Activated CD4-positive, alpha-beta T cell treated with anti-CD3 and anti-CD28 coated beads for 48 hours (primary cell): ENCODE results near the gene CARM1.
A peak's percentile ranks its signal among the peaks of the same experiment; 100 is the strongest.
"Not testable (repeated sequence)": the region's sequence is repeated elsewhere in the genome, so short reads cannot be mapped to it uniquely, and the experiment has no call there.

Experiments
- DNase-seq: peaks from one replicate; pipeline ENCODE4 v3.0.0-alpha.2; 2020

Gene CARM1

GRCh38 chr19:10848230-10848856 lies 23.0 kb upstream of the CARM1 start, which contains the start of gene C19orf38:
TSS of gene C19orf38 (plus strand) at chr19:10848415. CDS start at chr19:10848509, 94 bp downstream.
- DNase-seq: peak; percentile 27

GRCh38 chr19:10850631-10851030 lies 20.7 kb upstream of the CARM1 start:
- no peak for DNase-seq

GRCh38 chr19:10852098-10852800 lies 19.1 kb upstream of the CARM1 start:
- no peak for DNase-seq

- DNase-seq: no peak
These were observed 18.4 kb upstream of the CARM1 start for GRCh38 chr19:10852941-10853340.

- no peak for DNase-seq
These were observed 16.8 kb upstream of the CARM1 start for GRCh38 chr19:10854350-10855089.

GRCh38 chr19:10855879-10856522 lies 15.4 kb upstream of the CARM1 start:
- peak; percentile 55 for DNase-seq

- not testable (repeated sequence) for DNase-seq
These were observed 14.5 kb upstream of the CARM1 start for GRCh38 chr19:10856899-10857298.

GRCh38 chr19:10858204-10858828 lies 13.0 kb upstream of the CARM1 start:
- DNase-seq: peak; percentile 45

- peak; percentile 61 for DNase-seq
These were observed 10.2 kb upstream of the CARM1 start for GRCh38 chr19:10861103-10861651.

GRCh38 chr19:10862561-10863106 lies 8.7 kb upstream of the CARM1 start:
- no peak for DNase-seq

GRCh38 chr19:10863107-10863717 lies 8.1 kb upstream of the CARM1 start:
- no peak for DNase-seq

- DNase-seq: peak; percentile 90
These were observed 6.8 kb upstream of the CARM1 start for GRCh38 chr19:10864538-10864899.

GRCh38 chr19:10866495-10866894 lies 4.9 kb upstream of the CARM1 start:
- no peak for DNase-seq

- no peak for DNase-seq
These were observed 2.3 kb upstream of the CARM1 start for GRCh38 chr19:10868872-10869547.

GRCh38 chr19:10869872-10870311 lies 1.5 kb upstream of the CARM1 start:
- not testable (repeated sequence) for DNase-seq

- DNase-seq: no peak
These were observed 825 bp upstream of the CARM1 start for GRCh38 chr19:10870501-10870954.

GRCh38 chr19:10871711-10872545 lies 575 bp downstream of the CARM1 start:
- peak; percentile 51 for DNase-seq

GRCh38 chr19:10872546-10873107 lies 1.3 kb downstream of the CARM1 start:
- DNase-seq: no peak

GRCh38 chr19:10874024-10874423 lies 2.7 kb downstream of the CARM1 start:
- no peak for DNase-seq
